ENCODE results near the gene MST1.

DNA sequence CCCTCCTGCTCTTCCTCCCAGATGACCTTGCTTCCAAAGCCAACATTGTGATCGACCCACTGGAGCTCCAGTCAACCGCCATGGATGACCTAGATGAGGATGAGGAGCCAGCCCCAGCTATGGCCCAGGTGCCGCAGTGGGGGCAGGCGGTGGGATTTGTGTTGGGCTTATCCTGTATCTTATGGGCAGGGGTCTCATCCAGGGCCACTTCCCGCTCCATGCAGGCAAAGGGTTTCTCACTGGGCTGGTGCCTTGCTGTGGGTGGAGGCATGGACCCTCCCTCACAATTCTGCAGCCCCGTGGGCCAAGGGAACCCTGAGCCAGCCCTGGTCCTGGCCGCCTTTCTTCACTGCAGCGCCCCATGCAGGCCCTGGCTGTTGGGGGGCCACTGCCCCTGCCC, 15.4 kb upstream of the MST1 start:
- TF ChIP-seq CTCF (IDR thresholded peaks at IDR 0.05) (no peak), POLR2A (IDR thresholded peaks at IDR 0.05) (no peak), POLR2AphosphoS5 (IDR thresholded peaks at IDR 0.05) (no peak)

All from suprapubic skin (tissue), 4 donors.